GM19239 (cell line): ENCODE measurements around the gene TSPY1.
"Not testable (repeated sequence)": the region's sequence is repeated elsewhere in the genome, so short reads cannot be mapped to it uniquely, and the experiment has no call there.

Experiments
- DNase-seq: peaks from one replicate; pipeline ENCODE4 v3.0.0; 2011; ENCODE audit warnings: low spot score; ENCODE audit not compliant: insufficient read length
- FAIRE-seq: peaks from 2 replicates; lab custom pipeline; 2011; peaks lifted over from hg19 to GRCh38; lab: Jason Lieb, UNC

TSPY1 gene

GRCh38 chrY:9466655-9467054, at the start of gene TSPY1:
Gene TSPY1 (plus strand): TSS chrY:9466955. CDS start chrY:9467001, 46 bp downstream.
- DNase-seq, FAIRE-seq: not testable (repeated sequence)

GRCh38 chrY:9486967-9487366, 20.2 kb downstream of the TSPY1 start, which contains the start of gene TSPY9:
Gene TSPY9 (plus strand): TSS chrY:9487267. CDS start chrY:9487313, 46 bp downstream.
- FAIRE-seq, DNase-seq: not testable (repeated sequence)

- FAIRE-seq, DNase-seq: not testable (repeated sequence)
Observed at GRCh38 chrY:9504396-9504795, 37.6 kb downstream of the TSPY1 start.

GRCh38 chrY:9516287-9516686, 49.5 kb downstream of the TSPY1 start:
- not testable (repeated sequence) for DNase-seq, FAIRE-seq
